Neuronal stem cell (in vitro differentiated cells): ENCODE data around the gene SLC17A2.

Experiments used
- DNase-seq: peaks from one replicate; pipeline ENCODE4 v3.0.0-alpha.2; 2013; ENCODE audit warnings: low spot score
- H2AFZ ChIP-seq: one replicate; pipeline ENCODE4 v1.6.1; 2013; ENCODE audit warnings: mild to moderate bottlenecking, low read length, inconsistent platforms
- H2AK5ac ChIP-seq: 2 replicates; pipeline ENCODE4 v1.6.1; 2013; ENCODE audit warnings: low read depth, mild to moderate bottlenecking, inconsistent platforms, low read length, moderate library complexity, mixed read lengths
- H2BK120ac ChIP-seq: 2 replicates; pipeline ENCODE4 v1.6.1; 2013; ENCODE audit warnings: low read depth, mild to moderate bottlenecking, inconsistent platforms, low read length, moderate library complexity, mixed read lengths
- H2BK12ac ChIP-seq: one replicate; pipeline ENCODE4 v1.6.1; 2013; ENCODE audit warnings: low read length, inconsistent platforms
- H2BK15ac ChIP-seq: 2 replicates; pipeline ENCODE4 v1.6.1; 2013; ENCODE audit warnings: mild to moderate bottlenecking, low read length, inconsistent platforms, mixed read lengths
- H2BK5ac ChIP-seq: one replicate; pipeline ENCODE4 v1.6.1; 2013; ENCODE audit warnings: inconsistent platforms, mild to moderate bottlenecking, low read length, moderate library complexity
- H3K14ac ChIP-seq: one replicate; pipeline ENCODE4 v1.6.1; 2013; ENCODE audit warnings: low read length, inconsistent platforms
- H3K18ac ChIP-seq: 2 replicates; pipeline ENCODE4 v1.6.1; 2013; ENCODE audit warnings: low read length, inconsistent platforms
- H3K23ac ChIP-seq: 2 replicates; pipeline ENCODE4 v1.6.1; 2013; ENCODE audit warnings: low read depth, mild to moderate bottlenecking, mixed read lengths, low read length, inconsistent platforms; ENCODE audit not compliant: poor library complexity
- H3K27ac ChIP-seq: replicated peaks from 3 replicates; pipeline ENCODE4 v1.5.1; 2013; ENCODE audit warnings: low read length, inconsistent platforms
- H3K27me3 ChIP-seq, 3 experiments: 2 replicates each; pipeline ENCODE4 v1.6.1; 2013; ENCODE audit warnings: low read length in 3 of 3, mild to moderate bottlenecking in 2 of 3, inconsistent platforms in 1 of 3, low read depth in 1 of 3, mixed read lengths in 1 of 3, moderate library complexity in 1 of 3; ENCODE audit not compliant: control insufficient read depth in 3 of 3, insufficient read depth in 3 of 3
- H3K36me3 ChIP-seq, 2 donors: replicated peaks in 1 of 2; 2 replicates each; pipeline ENCODE4 v1.6.1; 2013; ENCODE audit warnings: low read length in 2 of 2; ENCODE audit not compliant: control insufficient read depth in 2 of 2, insufficient read depth in 2 of 2
- H3K4ac ChIP-seq: 2 replicates; pipeline ENCODE4 v1.6.1; 2013; ENCODE audit warnings: inconsistent platforms, mild to moderate bottlenecking, low read length, moderate library complexity
- H3K4me1 ChIP-seq, 2 donors: 1 replicate in 1 of 2; 2 replicates in 1 of 2; pipeline ENCODE4 v1.6.1; 2013; ENCODE audit warnings: low read length in 2 of 2, low read depth in 1 of 2; ENCODE audit not compliant: control insufficient read depth in 2 of 2, insufficient read depth in 1 of 2
- H3K4me2 ChIP-seq: one replicate; pipeline ENCODE4 v1.6.1; 2013; ENCODE audit warnings: mild to moderate bottlenecking, low read length, inconsistent platforms; ENCODE audit not compliant: insufficient read depth, poor library complexity, severe bottlenecking
- H3K4me3 ChIP-seq, 2 donors: 2 replicates each; pipeline ENCODE4 v1.5.1; 2013; ENCODE audit warnings: low read length in 2 of 2, mild to moderate bottlenecking in 2 of 2, inconsistent platforms in 1 of 2, moderate library complexity in 1 of 2
- H3K79me1 ChIP-seq: one replicate; pipeline ENCODE4 v1.6.1; 2013; ENCODE audit warnings: low read depth, mild to moderate bottlenecking, inconsistent platforms, low read length, moderate library complexity
- H3K9ac ChIP-seq: one replicate; pipeline ENCODE4 v1.6.1; 2013; ENCODE audit warnings: mild to moderate bottlenecking, low read depth, low read length, inconsistent platforms; ENCODE audit not compliant: poor library complexity
- H3K9me3 ChIP-seq, 2 donors: replicated peaks in 1 of 2; 2 replicates each; pipeline versions ENCODE3 to v1.6.1; 2013; ENCODE audit warnings: low read length in 2 of 2, mild to moderate bottlenecking in 2 of 2, inconsistent platforms in 1 of 2, low read depth in 1 of 2, mixed read lengths in 1 of 2, moderate library complexity in 1 of 2; ENCODE audit not compliant: control insufficient read depth in 2 of 2, insufficient read depth in 1 of 2
- H4K8ac ChIP-seq: one replicate; pipeline ENCODE4 v1.6.1; 2013; ENCODE audit warnings: low read depth, mild to moderate bottlenecking, inconsistent platforms, low read length, moderate library complexity
- H4K91ac ChIP-seq: one replicate; pipeline ENCODE4 v1.6.1; 2013; ENCODE audit warnings: low read length, low read depth, mild to moderate bottlenecking, inconsistent platforms; ENCODE audit not compliant: poor library complexity
- WGBS, 2 donors: extraction: QIAGEN DNeasy Blood & Tissue Kit; methylation state at CpG; one replicate each; pipeline ENCODE4 v1.1.7; 2013; ENCODE audit warnings: missing lambda C conversion rate in 2 of 2, mixed read lengths in 1 of 2; ENCODE audit not compliant: insufficient read length in 2 of 2, insufficient replicate concordance in 1 of 2; ENCODE audit errors: extremely low coverage in 2 of 2; 5-methylcytosine and 5-hydroxymethylcytosine counted together

SLC17A2 gene

DNA sequence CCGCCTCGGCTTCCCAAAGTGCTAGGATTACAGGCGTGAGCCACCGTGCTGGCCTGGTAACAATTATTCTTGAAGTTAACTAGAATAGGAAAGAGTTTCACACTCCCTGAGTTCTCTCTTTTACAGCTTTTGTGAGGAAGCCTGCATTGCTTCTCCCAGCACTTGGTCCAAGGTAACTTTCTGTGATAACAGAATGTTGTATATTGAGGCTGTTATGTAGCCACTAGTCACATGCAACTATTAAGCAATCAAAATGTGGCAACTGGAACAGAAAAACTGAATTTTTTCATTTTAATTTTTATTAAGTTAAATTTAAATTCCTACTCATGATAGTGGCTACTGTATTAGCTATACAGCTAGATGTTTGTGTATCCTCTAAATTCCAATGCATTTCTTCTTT, 34.6 kb upstream of the SLC17A2 start:
- H3K14ac ChIP-seq, result no peak overlapping the region
- no peaks in the 10 kb centered on the region for H3K27me3 ChIP-seq
- no peak overlapping the region for H3K27ac ChIP-seq
- H2BK120ac ChIP-seq, result no peak overlapping the region
- H2BK12ac ChIP-seq, result no peak overlapping the region
- no peak overlapping the region for H2AFZ ChIP-seq
- no peak overlapping the region for H3K23ac ChIP-seq
- no CpG with 5 or more reads among the region's 4 CpGs for WGBS, 2 donors
- no peak overlapping the region for H2BK15ac ChIP-seq
- H3K4ac ChIP-seq, result no peak overlapping the region
- H3K9ac ChIP-seq, result no peak overlapping the region
- H3K79me1 ChIP-seq, result no peaks in the 10 kb centered on the region
- no peak overlapping the region for H4K8ac ChIP-seq
- no peak for DNase-seq
- no peak overlapping the region for H4K91ac ChIP-seq
- H2AK5ac ChIP-seq, result no peak overlapping the region
- H3K36me3 ChIP-seq, result no peaks in the 10 kb centered on the region
- peaks cover 2 to 3% of the 10 kb centered on the region in 2 donors for H3K4me1 ChIP-seq
- no peak overlapping the region for H3K4me3 ChIP-seq
- H3K9me3 ChIP-seq, result peaks cover 0 to 13% of the 10 kb centered on the region in 2 donors
- H3K4me2 ChIP-seq, result no peak overlapping the region
- H2BK5ac ChIP-seq, result no peak overlapping the region
- no peak overlapping the region for H3K18ac ChIP-seq

- Histone ChIP-seq H3K9ac (no peak overlapping the region), H2BK12ac (no peak overlapping the region), H3K27ac (no peak overlapping the region), H3K9me3 (peaks cover 3 to 24% of the 10 kb centered on the region in 2 donors), H3K4me3 (no peak overlapping the region), H3K23ac (no peak overlapping the region), H3K4ac (no peak overlapping the region), H3K36me3 (no peaks in the 10 kb centered on the region), H2AK5ac (no peak overlapping the region), H4K91ac (no peak overlapping the region), H2AFZ (peak overlapping the region; percentile 1), H2BK15ac (no peak overlapping the region), H3K4me1 (peaks cover 2 to 3% of the 10 kb centered on the region in 2 donors), H3K18ac (no peak overlapping the region), H3K4me2 (no peak overlapping the region), H3K79me1 (no peaks in the 10 kb centered on the region), H2BK5ac (no peak overlapping the region), H4K8ac (no peak overlapping the region), H3K27me3 (no peaks in the 10 kb centered on the region), H2BK120ac (no peak overlapping the region), H3K14ac (no peak overlapping the region)
- no peak for DNase-seq
- no CpG with 5 or more reads among the region's 6 CpGs for WGBS, 2 donors
Measured at GRCh38 chr6:25963426-25964123, 33.1 kb upstream of the SLC17A2 start.

- Histone ChIP-seq H2BK120ac (no peak within 1 kb of the TSS), H3K27ac (no peak within 1 kb of the TSS), H3K18ac (peak within 1 kb of the TSS; percentile 27), H2BK5ac (no peak within 1 kb of the TSS), H4K8ac (no peak within 1 kb of the TSS), H2BK15ac (no peak within 1 kb of the TSS), H3K79me1 (no peaks in the 10 kb centered on the region), H3K9ac (no peak within 1 kb of the TSS), H3K27me3 (no peaks in the 10 kb centered on the region), H3K9me3 (peaks cover 5 to 24% of the 10 kb centered on the region in 2 donors), H3K36me3 (no peaks in the 10 kb centered on the region), H3K14ac (no peak within 1 kb of the TSS), H3K4me3 (no peak within 1 kb of the TSS), H2AK5ac (no peak within 1 kb of the TSS), H3K4me1 (peaks cover 2 to 3% of the 10 kb centered on the region in 2 donors), H3K23ac (no peak within 1 kb of the TSS), H3K4me2 (no peak within 1 kb of the TSS), H2BK12ac (no peak within 1 kb of the TSS), H2AFZ (peak within 1 kb of the TSS; percentile 87), H4K91ac (no peak within 1 kb of the TSS), H3K4ac (no peak within 1 kb of the TSS)
- DNase-seq, result no peak
- WGBS, 2 donors, result no CpG with 5 or more reads among the region's 11 CpGs
Measured at GRCh38 chr6:25962149-25963127, 31.9 kb upstream of the SLC17A2 start, which contains the start of gene TRIM38. TRIM38 (plus strand) TSS chr6:25962802; CDS start chr6:25966523, 3,721 bp downstream.

DNA sequence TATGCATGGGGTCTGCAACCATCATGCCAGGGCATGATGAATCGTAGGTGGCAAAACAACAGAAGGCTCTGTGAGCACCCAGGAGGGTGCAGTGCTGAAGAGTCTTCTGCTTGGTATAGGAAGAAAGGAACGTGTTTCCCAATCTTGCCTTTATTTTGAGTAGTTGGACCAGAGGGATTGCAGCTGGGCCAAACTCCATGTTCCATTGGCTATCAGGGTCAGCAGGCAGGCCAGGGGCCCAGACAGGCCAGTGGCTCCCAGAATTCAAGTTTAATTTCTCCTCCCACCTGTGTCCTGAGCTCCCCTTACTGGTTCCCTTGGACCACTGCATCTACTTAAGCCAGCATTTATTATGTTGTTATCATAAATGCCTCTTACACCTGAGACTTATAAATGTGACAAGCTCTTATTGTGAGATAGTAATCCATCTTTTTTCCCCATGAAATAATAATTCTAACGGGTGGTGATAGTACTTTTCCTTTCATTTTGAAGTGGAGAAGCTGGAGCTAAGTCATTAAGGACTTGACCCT, 31.2 kb upstream of the SLC17A2 start:
- no peak overlapping the region for H2BK15ac ChIP-seq
- H2AK5ac ChIP-seq, result no peak overlapping the region
- no peak overlapping the region for H4K91ac ChIP-seq
- H3K4ac ChIP-seq, result no peak overlapping the region
- no peak overlapping the region for H3K4me2 ChIP-seq
- H3K23ac ChIP-seq, result no peak overlapping the region
- peak overlapping the region; percentile 87 for H2AFZ ChIP-seq
- H3K36me3 ChIP-seq, result no peaks in the 10 kb centered on the region
- no peak overlapping the region for H2BK5ac ChIP-seq
- no peaks in the 10 kb centered on the region for H3K27me3 ChIP-seq
- H3K79me1 ChIP-seq, result no peaks in the 10 kb centered on the region
- H2BK12ac ChIP-seq, result no peak overlapping the region
- H3K18ac ChIP-seq, result no peak overlapping the region
- no peak overlapping the region for H3K14ac ChIP-seq
- peaks cover 5 to 24% of the 10 kb centered on the region in 2 donors for H3K9me3 ChIP-seq
- H3K4me3 ChIP-seq, result no peak overlapping the region
- H3K9ac ChIP-seq, result no peak overlapping the region
- H2BK120ac ChIP-seq, result no peak overlapping the region
- no peak for DNase-seq
- H3K4me1 ChIP-seq, result peaks cover 2 to 3% of the 10 kb centered on the region in 2 donors
- WGBS, 2 donors, result no CpG with 5 or more reads among the region's 3 CpGs
- no peak overlapping the region for H3K27ac ChIP-seq
- H4K8ac ChIP-seq, result no peak overlapping the region
